HG03457 (cell line): Measurements from ENCODE around the gene CRBN.

Experiments used
- ATAC-seq: cut with Tn5 transposase; IDR thresholded peaks from one replicate; pipeline ENCODE4 v1.9.1; 2021; ENCODE audit warnings: moderate number of reproducible peaks; ENCODE audit not compliant: unreplicated experiment

Gene CRBN

GRCh38 chr3:3113042-3113709 lies 66.3 kb downstream of the CRBN start:
- no peak for ATAC-seq

DNA sequence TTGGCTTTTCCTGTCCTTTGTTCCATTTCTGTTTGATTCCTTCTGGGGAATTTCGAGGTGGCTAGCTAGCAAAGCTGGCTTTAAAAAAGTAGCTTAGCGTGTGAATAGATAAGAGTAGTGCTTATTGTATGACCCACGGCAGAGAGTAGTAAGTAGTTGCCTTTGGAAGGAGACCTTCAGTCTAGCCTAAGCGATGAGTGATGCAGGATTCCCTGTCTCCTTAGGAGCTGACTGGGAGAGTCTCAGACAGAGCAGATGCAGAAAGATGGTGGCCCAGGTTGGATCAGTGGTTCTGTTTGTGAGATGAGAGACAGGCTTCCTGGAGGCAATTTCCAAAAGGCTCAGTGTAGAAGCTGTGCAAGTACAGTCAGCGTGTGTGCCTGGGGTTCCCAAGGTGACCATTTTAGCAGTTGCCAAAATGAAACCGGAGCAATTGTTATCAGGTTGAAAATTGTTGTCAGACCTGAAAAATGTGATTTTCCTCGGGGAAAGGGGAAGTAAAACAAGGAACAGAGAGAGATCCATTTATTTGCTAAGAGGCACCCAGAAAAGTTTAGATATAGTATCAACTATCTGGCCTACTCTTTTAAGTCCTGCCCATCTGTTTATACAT lies 68.6 kb downstream of the CRBN start:
- ATAC-seq, result no peak

- no peak for ATAC-seq
Observed at GRCh38 chr3:3110299-3110630, 69.2 kb downstream of the CRBN start, which contains the start of gene IL5RA. Gene IL5RA, minus strand, starts transcription at chr3:3110374. Its CDS starts 5,390 bp downstream, at chr3:3104984.

DNA sequence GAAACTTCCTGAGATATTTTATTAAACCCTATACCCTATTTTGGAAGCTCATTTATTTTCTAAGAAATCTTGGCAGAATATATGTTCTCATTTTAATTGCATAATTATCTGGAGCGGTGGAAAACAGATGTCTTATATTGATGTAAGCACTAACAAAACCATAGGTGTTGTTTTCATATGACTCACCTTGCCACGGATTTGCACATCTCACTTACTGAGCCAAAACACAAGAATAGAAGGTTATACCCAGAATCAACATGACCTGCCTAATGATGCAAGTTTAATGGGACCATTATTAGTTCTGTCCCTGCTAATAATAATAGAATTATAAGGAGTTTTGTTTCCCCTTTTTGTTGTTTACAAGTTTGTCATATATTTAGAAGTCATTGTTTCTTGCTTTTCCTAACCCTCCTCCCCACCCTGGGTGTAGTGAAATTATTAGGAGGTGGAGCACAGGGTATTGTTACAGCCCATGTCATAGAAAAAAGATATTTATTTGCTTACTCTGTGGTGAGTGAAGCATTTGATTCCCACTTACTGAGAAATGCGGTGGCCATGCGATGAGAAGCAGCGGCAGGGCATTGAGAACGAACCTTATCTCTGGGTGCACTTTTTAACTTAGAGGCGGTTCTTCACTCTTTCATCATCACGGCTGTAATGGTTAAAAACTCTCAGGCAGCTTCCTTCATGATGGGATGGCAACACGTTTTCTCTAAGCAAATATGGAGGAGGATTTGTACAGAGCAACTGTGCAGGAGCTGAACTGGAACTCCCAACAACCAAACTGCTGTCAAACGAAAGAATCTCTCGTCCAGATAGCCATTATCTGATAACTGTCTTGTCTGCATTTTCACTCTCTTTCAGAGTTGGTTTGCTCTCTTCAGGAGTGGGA lies 69.8 kb downstream of the CRBN start:
- peak; percentile 68 for ATAC-seq

- peak; percentile 42 for ATAC-seq
Observed at GRCh38 chr3:3107858-3108257, 71.6 kb downstream of the CRBN start.

- no peak for ATAC-seq
Observed at GRCh38 chr3:3107181-3107580, 72.3 kb downstream of the CRBN start.

DNA sequence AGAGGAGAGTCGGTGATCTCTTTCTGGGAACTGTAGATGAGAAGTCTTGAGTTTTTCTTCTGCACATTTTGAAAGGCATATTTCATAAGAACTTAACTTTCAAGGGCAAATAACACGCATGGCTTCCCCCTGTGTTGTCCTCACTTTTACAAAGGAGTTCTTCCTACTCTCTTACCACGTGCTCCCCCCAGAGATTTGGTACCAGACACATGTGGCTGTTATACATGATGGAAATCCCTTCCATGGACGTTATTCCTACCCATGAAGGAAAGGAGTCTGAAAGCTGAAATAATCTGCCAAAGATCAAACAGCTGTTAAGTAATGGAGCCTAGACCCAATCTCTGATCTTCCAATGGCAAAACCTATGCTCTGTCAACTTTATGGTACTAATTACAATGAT lies 73.7 kb downstream of the CRBN start:
- ATAC-seq, result no peak

GRCh38 chr3:3105246-3105645 lies 74.2 kb downstream of the CRBN start:
- ATAC-seq, result no peak

DNA sequence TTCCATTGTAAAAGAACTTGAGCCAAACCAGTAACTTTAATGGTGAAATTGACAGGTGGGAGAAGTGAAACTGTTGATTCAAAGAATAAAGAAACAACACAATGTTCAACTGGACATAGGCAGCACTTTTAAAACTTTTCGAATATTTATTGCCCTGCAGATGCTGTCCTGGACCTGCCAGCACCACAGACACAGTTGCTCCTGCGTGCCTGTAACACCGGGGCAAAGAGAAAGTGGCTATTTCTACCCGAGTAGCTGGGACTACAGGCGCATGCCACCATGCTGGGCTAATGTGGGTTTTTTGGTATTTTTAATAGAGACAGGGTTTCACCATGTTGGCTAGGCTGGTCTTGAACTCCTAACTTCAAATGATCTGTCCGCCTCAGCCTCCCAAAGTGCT lies 76.7 kb downstream of the CRBN start:
- ATAC-seq, result no peak

DNA sequence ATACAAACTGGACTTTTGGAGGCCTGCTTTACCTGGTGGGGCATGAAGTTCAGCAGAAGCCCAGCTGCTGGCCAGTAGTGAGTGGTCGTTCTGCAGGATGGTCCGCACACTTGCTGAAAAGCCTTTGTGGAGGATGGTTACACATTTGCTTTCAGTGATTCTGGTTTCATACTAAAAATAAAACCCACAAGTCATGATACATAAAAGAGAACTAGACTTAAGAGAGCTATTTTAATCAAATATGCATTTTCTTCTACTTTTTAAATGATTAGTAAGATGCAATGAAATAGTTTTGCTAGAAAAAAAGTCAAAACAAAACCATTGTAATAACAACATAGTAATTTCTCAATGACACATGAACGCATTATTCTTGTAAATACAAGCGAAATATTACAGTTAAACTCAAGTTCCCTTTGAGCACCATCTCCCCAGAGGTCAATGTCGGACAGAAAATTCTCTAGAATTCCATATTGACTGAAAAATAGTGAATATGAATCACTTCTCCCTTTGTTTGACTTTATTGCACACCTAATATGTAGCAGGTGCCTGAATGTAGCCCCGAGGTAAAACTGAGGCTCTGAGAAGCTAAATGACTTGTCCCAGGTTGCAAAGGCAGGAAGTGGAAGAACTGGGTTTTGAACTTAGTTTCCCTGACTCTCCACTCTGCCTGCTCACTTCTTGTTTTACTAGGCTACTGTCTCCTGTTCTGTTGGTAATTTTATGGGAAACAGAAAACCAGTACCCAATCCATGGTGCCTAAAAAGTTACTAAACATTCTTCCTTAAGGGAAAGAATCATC lies 77.6 kb downstream of the CRBN start:
- ATAC-seq, result no peak
